Activated naive CD8-positive, alpha-beta T cell treated with anti-CD3 and anti-CD28 coated beads, Interleukin-2, amount 50 U/mL, for 24 hours (primary cell): ENCODE results near the gene DNAAF2.
"Not testable (repeated sequence)": the region's sequence is repeated elsewhere in the genome, so short reads cannot be mapped to it uniquely, and the experiment has no call there.

ENCODE experiments used
- ATAC-seq: fragments of 150-1000 bp; cut with Tn5 transposase; one replicate; pipeline ENCODE4 v1.10.0; 2021
- DNase-seq: peaks from one replicate; pipeline ENCODE4 v3.0.0; 2021
- H3K27ac Mint-ChIP-seq: one replicate; pipeline ENCODE4 v1.8.0; 2021; ENCODE audit warnings: mild to moderate bottlenecking, mixed read lengths
- H3K27me3 Mint-ChIP-seq: one replicate; pipeline ENCODE4 v1.8.0; 2021; ENCODE audit warnings: mixed read lengths
- H3K36me3 Mint-ChIP-seq: one replicate; pipeline ENCODE4 v1.8.0; 2021; ENCODE audit warnings: low read depth, mixed read lengths
- H3K4me1 Mint-ChIP-seq: one replicate; pipeline ENCODE4 v1.8.0; 2021; ENCODE audit warnings: mixed read lengths
- H3K4me3 Mint-ChIP-seq: one replicate; pipeline ENCODE4 v1.8.0; 2021; ENCODE audit warnings: mild to moderate bottlenecking, moderate library complexity, mixed read lengths
- H3K9me3 Mint-ChIP-seq: one replicate; pipeline ENCODE4 v1.8.0; 2021; ENCODE audit warnings: mixed read lengths

The DNAAF2 gene, protein sequence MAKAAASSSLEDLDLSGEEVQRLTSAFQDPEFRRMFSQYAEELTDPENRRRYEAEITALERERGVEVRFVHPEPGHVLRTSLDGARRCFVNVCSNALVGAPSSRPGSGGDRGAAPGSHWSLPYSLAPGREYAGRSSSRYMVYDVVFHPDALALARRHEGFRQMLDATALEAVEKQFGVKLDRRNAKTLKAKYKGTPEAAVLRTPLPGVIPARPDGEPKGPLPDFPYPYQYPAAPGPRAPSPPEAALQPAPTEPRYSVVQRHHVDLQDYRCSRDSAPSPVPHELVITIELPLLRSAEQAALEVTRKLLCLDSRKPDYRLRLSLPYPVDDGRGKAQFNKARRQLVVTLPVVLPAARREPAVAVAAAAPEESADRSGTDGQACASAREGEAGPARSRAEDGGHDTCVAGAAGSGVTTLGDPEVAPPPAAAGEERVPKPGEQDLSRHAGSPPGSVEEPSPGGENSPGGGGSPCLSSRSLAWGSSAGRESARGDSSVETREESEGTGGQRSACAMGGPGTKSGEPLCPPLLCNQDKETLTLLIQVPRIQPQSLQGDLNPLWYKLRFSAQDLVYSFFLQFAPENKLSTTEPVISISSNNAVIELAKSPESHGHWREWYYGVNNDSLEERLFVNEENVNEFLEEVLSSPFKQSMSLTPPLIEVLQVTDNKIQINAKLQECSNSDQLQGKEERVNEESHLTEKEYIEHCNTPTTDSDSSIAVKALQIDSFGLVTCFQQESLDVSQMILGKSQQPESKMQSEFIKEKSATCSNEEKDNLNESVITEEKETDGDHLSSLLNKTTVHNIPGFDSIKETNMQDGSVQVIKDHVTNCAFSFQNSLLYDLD

DNA sequence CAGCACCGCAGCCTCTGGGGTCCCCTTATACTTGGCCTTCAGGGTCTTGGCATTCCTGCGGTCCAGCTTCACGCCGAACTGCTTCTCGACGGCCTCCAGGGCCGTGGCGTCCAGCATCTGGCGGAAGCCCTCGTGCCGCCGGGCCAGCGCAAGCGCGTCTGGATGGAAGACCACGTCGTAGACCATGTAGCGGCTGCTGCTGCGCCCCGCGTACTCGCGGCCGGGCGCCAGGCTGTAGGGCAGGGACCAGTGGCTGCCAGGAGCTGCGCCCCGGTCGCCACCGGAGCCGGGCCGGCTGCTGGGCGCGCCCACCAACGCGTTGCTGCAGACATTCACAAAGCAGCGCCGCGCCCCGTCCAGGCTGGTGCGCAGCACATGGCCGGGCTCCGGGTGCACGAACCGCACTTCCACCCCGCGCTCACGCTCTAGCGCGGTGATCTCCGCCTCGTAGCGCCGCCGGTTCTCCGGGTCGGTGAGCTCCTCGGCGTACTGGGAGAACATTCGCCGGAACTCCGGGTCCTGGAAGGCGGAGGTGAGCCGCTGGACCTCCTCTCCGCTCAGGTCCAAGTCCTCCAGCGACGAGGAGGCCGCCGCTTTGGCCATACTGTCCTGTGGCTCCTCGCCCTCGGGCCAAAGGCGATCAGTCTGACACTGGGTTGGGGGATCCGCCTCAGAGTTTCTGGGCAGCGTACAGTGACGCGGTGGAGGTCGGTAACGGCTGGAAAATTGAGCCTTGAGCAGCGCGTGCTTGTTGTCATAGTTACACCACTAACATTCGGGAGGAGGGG lies at the start of gene DNAAF2:
TSS of gene DNAAF2 (minus strand) at position 698 of the 788 bp plus-strand sequence. CDS start at position 603, 95 bp downstream.
- Mint-ChIP-seq H3K4me1 (peaks cover 51% of the 10 kb centered on the region), H3K9me3 (no peaks in the 10 kb centered on the region), H3K36me3 (peaks cover 50% of the 10 kb centered on the region), H3K4me3 (peak within 1 kb of the TSS; percentile 99), H3K27ac (peak within 1 kb of the TSS; percentile 98), H3K27me3 (no peaks in the 10 kb centered on the region)
- ATAC-seq (peak; percentile 37), DNase-seq (peak; percentile 64)

DNA sequence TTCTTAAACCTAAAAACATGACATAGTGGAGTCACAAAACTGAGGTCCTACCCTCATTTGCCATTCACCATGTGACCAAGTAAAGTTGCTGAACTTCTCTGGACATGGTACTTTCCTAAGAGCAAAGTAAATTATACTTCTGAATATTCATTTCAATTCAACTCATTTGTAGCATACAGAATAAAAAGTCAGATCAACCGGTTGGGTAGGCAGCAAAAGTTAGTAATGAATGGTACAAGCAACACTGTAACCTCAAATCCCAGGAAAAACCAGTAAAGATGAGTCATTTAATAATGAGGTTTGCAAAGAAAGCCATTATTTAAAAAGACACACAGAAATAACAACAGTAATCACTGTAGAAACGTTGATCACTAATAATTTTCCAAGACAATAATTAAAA lies 44.2 kb upstream of the DNAAF2 start:
- Mint-ChIP-seq H3K9me3 (no peaks in the 10 kb centered on the region), H3K36me3 (peaks cover 58% of the 10 kb centered on the region), H3K4me1 (peaks cover 7% of the 10 kb centered on the region), H3K4me3 (no peak overlapping the region), H3K27ac (no peak overlapping the region), H3K27me3 (no peaks in the 10 kb centered on the region)
- no peak for DNase-seq
- peak; percentile 43 for ATAC-seq

DNA sequence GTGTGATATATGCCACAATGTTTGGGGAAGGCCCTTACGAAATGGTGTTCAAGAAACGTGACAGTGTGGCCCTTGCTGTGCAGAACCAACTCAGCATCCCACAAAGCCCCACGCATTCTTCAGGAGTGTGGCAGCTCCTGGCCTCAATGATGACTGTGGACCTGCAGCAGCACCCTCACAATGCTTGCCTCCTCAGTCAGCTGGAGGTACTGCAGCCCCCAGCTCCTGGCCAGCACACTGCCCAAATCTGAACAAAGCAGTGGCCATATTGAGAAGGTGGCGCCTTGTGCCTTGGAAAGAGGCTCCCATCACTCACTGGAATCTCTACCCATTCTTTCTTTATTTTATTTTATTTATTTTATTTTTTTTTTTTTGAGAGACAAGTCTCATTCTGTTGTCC lies 42.6 kb upstream of the DNAAF2 start:
- DNase-seq = no peak
- Mint-ChIP-seq H3K27me3 (no peaks in the 10 kb centered on the region), H3K9me3 (no peaks in the 10 kb centered on the region), H3K4me3 (no peak overlapping the region), H3K27ac (no peak overlapping the region), H3K4me1 (peaks cover 7% of the 10 kb centered on the region), H3K36me3 (peaks cover 65% of the 10 kb centered on the region)
- no peak for ATAC-seq

DNA sequence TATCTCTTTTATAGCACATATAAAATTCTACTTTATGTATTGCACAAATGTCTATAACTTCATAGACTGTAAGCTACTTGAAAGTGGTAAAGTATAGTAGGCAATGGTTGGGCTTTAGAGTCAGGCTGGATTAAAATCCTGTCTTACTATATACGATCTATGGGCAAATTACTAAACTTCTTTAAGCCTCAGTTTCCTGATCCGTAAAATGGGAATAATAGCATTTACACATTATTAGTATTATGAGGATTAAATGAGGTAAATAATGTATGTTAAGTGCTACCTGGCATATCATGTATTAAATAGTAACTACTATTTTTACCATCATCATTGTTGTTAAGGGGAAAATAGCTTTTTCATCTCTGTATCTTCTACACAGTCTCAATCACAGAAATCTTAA lies 38.5 kb upstream of the DNAAF2 start:
- Mint-ChIP-seq H3K27me3 (no peaks in the 10 kb centered on the region), H3K27ac (no peak overlapping the region), H3K4me1 (no peaks in the 10 kb centered on the region), H3K9me3 (no peaks in the 10 kb centered on the region), H3K4me3 (no peak overlapping the region), H3K36me3 (peaks cover 59% of the 10 kb centered on the region)
- ATAC-seq (no peak), DNase-seq (no peak)

DNA sequence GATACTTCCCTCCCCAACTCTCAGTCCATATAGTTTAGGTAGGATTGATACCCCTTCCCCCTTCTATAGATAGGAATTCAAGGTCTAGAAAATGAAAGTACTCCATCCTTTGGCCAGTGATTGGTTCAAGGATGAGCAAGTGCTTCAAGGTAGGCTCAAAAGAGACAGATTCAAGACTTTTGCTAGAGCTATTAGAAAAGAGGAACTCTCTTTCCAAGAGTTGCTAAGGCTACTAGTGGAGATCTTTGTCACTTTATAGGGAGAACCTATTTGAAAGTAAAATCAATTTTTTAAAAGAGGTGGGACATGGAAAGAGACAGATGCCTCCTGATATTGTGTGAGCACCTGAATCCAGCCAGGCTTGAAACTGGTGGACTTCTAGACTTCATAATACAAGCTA lies 35.4 kb upstream of the DNAAF2 start:
- Mint-ChIP-seq H3K4me1 (no peaks in the 10 kb centered on the region), H3K27ac (no peak overlapping the region), H3K4me3 (no peak overlapping the region), H3K36me3 (peaks cover 53% of the 10 kb centered on the region), H3K27me3 (no peaks in the 10 kb centered on the region), H3K9me3 (no peaks in the 10 kb centered on the region)
- ATAC-seq = no peak
- DNase-seq = no peak

DNA sequence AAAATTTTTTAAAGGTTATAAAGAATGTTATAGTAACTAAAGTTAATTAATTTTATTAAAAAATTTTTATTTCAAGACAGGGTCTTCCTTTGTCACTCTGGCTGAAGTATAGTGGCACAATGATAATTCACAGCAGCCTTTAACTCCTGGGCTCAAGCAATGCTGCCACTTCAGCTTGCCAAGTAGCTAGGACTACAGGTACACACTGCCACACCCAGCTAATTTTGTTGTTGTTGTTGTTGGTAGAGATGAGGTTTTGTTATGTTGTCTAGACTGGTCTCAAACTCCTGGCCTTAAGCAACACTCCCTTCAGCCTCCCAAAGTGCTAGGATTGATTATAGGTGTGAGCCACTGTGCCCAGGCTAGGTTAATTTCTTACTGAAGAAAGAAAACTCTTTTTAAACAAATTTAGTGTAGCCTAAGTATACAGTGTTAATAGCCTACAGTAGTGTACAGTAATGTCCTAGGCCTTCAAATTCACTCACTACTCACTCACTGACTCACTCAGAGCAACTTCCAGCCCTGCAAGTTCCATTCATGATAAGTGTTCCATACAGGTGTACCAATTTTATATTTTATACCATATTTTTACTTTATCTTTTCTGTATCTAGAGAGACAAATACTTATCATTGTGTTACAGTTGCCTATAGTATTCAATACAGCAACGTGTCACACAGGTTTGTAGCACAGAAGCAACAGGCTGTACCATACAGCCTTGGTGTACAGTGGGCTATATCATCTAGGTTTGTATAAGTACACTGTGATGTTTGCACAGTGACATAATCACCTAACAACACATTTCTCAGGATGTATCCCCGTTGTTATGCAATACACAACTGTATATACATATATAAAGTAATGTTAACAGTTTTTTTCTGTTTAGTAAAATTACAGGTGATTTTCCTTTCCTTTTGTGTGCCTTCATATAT lies 24.7 kb upstream of the DNAAF2 start:
- Mint-ChIP-seq H3K27me3 (no peaks in the 10 kb centered on the region), H3K4me1 (no peaks in the 10 kb centered on the region), H3K9me3 (no peaks in the 10 kb centered on the region), H3K4me3 (no peak overlapping the region), H3K36me3 (peaks cover 16% of the 10 kb centered on the region), H3K27ac (no peak overlapping the region)
- ATAC-seq (no peak), DNase-seq (no peak)

DNA sequence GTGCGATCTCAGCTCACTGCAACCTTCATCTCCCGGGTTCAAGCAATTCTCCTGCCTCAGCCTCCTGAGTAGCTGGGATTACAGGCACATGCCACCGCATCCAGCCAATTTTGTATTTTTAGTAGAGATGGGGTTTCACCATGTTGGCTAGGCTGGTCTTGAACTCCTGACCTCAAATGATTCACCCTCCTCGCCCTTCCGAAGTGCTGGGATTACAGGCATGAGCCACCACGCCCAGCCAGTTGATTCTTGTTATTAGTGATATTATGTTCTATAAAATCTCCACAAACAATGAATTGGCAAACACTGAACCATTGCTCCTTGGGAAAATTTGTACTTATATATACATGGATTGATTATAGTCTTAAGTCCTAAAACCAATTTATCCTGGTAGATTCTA lies 22.5 kb upstream of the DNAAF2 start:
- not testable (repeated sequence) for H3K27ac Mint-ChIP-seq, H3K27me3 Mint-ChIP-seq, H3K4me1 Mint-ChIP-seq, ATAC-seq, H3K36me3 Mint-ChIP-seq, H3K9me3 Mint-ChIP-seq, H3K4me3 Mint-ChIP-seq, DNase-seq

DNA sequence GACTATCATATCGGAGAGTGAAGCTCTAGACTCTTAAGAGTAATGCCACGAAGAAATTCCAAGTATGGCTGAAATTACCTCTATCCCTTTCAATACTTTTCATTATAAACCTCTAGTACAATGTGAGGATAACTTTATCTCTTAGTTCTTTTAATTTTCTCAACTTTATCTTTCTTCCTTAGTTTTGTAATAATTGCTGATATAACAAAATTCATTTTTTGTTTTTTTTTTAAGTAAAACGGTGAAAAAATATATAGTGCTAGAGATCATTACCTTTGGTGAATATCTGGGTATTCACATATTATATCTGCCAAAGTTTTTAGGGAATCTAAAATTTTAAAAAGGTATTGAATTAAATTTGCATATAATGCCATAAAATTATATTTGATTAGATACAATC lies 19.5 kb upstream of the DNAAF2 start:
- DNase-seq (no peak), ATAC-seq (no peak)
- H3K36me3 Mint-ChIP-seq = peaks cover 13% of the 10 kb centered on the region
- H3K9me3 Mint-ChIP-seq = no peaks in the 10 kb centered on the region
- no peak overlapping the region for H3K4me3 Mint-ChIP-seq
- H3K27me3 Mint-ChIP-seq = no peaks in the 10 kb centered on the region
- no peak overlapping the region for H3K27ac Mint-ChIP-seq
- H3K4me1 Mint-ChIP-seq = no peaks in the 10 kb centered on the region

DNA sequence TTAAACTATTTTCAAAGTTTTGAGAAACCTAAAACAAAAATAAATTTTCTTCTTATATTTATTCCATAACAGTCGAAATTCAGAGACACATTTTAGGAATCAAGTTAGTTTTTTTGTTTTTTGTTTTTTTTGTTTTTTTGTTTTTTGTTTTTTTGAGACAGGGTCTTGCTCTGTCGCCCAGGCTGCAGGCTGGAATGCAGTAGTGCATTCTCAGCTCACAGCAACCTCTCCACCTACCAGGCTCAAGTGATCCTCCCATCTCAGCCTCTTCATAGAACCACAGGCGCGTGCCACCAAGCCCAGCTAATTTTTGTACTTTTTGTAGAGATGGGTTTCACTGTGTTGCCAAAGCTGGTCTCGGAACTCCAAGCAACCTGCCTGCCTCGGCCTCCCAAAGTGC lies 18.5 kb upstream of the DNAAF2 start:
- H3K4me3 Mint-ChIP-seq = no peak overlapping the region
- no peaks in the 10 kb centered on the region for H3K4me1 Mint-ChIP-seq
- H3K27ac Mint-ChIP-seq = no peak overlapping the region
- no peak for ATAC-seq
- H3K9me3 Mint-ChIP-seq = no peaks in the 10 kb centered on the region
- peaks cover 12% of the 10 kb centered on the region for H3K36me3 Mint-ChIP-seq
- no peak for DNase-seq
- H3K27me3 Mint-ChIP-seq = no peaks in the 10 kb centered on the region

DNA sequence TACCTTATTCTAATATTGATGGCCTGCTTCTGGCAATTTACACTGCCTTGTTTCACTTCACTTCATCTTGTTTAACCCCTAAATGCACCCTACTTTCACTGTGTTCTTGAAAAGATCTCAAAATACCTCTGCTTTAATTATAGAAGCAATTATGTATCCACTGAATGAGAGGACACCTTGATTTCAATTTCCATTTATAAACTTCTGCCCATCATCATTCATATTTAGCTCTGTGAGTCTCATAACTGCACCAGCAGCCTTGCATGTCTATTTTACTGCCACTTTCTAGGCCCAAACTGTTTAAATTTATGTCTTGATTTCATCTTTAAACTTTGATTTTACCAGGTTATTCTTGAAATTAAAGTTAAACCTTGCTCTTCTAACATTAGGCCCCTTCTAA lies 7.1 kb upstream of the DNAAF2 start:
- DNase-seq (no peak), ATAC-seq (no peak)
- no peaks in the 10 kb centered on the region for H3K9me3 Mint-ChIP-seq
- H3K4me3 Mint-ChIP-seq = no peak overlapping the region
- H3K27me3 Mint-ChIP-seq = no peaks in the 10 kb centered on the region
- H3K4me1 Mint-ChIP-seq = peaks cover 40% of the 10 kb centered on the region
- H3K36me3 Mint-ChIP-seq = peaks cover 35% of the 10 kb centered on the region
- peak overlapping the region; percentile 24 for H3K27ac Mint-ChIP-seq

DNA sequence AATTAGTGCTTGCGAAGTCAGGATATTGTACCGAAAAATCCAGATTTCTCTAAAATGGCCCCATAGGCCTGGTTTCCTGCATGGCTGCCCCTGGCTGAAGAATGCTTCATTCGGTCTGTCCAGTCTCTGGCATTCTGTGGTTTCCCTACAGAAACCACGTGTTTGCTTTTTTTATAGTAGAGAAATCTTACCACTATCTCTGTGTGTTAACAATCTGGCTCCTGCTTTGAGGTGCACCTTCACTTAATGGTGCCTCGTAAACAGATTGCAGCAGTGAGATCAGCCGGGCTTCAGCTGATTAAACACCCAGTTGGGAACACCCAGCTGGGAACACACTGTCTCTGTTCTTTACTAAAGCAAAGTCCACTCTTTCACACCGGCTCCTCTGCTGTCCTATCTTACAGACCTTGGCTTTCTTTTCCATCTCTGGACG lies 6.7 kb upstream of the DNAAF2 start:
- Mint-ChIP-seq H3K9me3 (no peaks in the 10 kb centered on the region), H3K4me3 (no peak overlapping the region), H3K27ac (peak overlapping the region; percentile 24), H3K4me1 (peaks cover 42% of the 10 kb centered on the region), H3K36me3 (peaks cover 35% of the 10 kb centered on the region), H3K27me3 (no peaks in the 10 kb centered on the region)
- no peak for ATAC-seq
- no peak for DNase-seq

DNA sequence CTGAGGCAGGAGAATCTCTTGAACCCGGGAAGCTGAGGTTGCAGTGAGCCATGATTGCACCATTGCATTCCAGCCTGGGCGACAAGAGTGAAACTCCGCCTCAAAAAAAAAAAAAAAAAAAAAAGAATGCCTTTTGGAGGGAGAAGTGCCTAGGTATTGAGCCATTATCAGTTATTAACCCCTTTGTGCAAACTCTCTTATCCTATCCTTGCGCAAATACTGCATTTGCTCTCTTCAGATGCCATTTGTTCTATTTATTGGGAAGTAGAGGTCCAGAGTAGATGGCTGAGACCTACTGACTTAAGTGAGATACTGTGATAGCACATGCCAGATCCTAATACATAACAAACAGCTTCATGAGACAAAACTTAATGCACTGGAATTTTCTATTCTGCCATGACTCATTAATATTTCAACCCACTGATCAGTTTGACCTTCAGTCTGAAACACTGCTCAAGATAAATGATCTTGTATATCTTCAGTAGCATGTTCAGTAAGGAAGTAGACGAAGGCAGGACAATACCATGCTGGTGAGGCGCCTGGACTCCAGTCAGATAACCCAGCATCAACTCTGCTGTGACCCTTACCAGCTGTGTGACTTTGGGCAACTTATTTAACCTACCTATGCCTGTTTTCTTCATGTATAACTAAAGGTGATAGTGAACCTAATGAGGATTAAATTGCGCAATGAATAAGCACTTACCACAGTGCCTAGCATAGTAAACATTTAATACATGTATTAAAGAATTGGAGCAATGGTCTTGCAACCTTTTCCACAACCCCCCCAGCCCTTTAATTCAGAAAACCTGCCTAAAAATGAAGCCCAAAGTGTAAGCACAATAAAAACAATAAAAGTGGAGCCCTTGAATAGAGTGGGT lies 5.7 kb upstream of the DNAAF2 start:
- no peaks in the 10 kb centered on the region for H3K9me3 Mint-ChIP-seq
- ATAC-seq (no peak), DNase-seq (no peak)
- peak overlapping the region; percentile 47 for H3K27ac Mint-ChIP-seq
- H3K4me3 Mint-ChIP-seq = no peak overlapping the region
- H3K4me1 Mint-ChIP-seq = peaks cover 50% of the 10 kb centered on the region
- peaks cover 42% of the 10 kb centered on the region for H3K36me3 Mint-ChIP-seq
- H3K27me3 Mint-ChIP-seq = no peaks in the 10 kb centered on the region

DNA sequence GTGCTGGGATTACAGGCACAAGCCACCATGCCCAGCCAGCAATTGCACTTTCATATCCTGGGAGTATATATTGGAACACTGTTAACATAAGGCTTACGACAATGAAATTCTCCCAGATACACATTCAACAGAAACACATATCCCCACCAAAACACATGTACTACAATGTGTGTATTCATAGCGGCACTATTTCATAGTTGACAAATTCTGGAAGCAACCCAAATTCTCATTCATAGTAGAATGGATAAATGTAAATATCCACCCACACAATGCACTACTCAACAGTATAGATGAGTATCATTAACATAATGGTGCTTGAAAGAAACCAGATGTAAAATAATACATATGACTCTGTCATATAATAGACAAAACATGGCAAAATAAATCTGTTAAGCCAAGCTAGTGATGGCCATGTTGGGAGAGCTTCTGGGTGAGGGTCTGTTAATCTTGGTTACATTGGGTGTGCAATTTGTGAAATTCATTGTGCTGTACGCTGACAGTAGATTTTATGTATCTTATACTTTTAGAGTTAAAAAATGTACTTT lies 2.6 kb upstream of the DNAAF2 start:
- H3K4me1 Mint-ChIP-seq = peaks cover 54% of the 10 kb centered on the region
- H3K4me3 Mint-ChIP-seq = peak overlapping the region; percentile 32
- H3K36me3 Mint-ChIP-seq = peaks cover 49% of the 10 kb centered on the region

More for the DNA sequence above, 2.6 kb upstream of the DNAAF2 start:
- ATAC-seq (no peak), DNase-seq (no peak)
- Mint-ChIP-seq H3K27me3 (no peaks in the 10 kb centered on the region), H3K9me3 (no peaks in the 10 kb centered on the region), H3K27ac (peak overlapping the region; percentile 31)
